GM12878 (cell line): Measurements from ENCODE around the gene TRAPPC3L. TPM values are rescaled to one million over a fixed set of nuclear protein-coding genes. Genes with fewer than 3 reads are reported as not detected.

Source experiments
- ATAC-seq: fragments of 200-7000 bp; cut with Tn5 transposase; 3 replicates; pipeline ENCODE4 v1.9.1; 2020; ENCODE audit warnings: mild to moderate bottlenecking, moderate library complexity
- BruUV-seq: library from RNA; stranded (reverse); fragments of 400-500 nt; replicated peaks from 2 replicates; lab custom pipeline; 2021; lab: Mats Ljungman, UMichigan
- CTCF ChIA-PET: fragments of 300-600 bp; sonication (Branson Sonifier 250); formaldehyde crosslinking; extraction: SDS; loops from one replicate; lab custom pipeline; 2021; ENCODE audit warnings: inconsistent platforms; lab: Yijun Ruan, JAX
- POLR2A ChIA-PET: fragments of 350-600 bp; formaldehyde crosslinking; extraction: SDS; loops from one replicate; lab custom pipeline; 2021; ENCODE audit warnings: inconsistent platforms; lab: Charles Lee
- RAD21 ChIA-PET: fragments of 300-600 bp; sonication (Branson Sonifier 250); formaldehyde crosslinking; loops from one replicate; lab custom pipeline; 2023; ENCODE audit warnings: antibody characterized with exemption; ENCODE audit not compliant: unreplicated experiment; lab: Charles Lee
- SMC1A ChIA-PET: fragments of 300-600 bp; sonication (Branson Sonifier 250); formaldehyde crosslinking; loops from one replicate; lab custom pipeline; 2023; ENCODE audit not compliant: unreplicated experiment, uncharacterized antibody; lab: Charles Lee
- DNase-seq: peaks from one replicate; pipeline ENCODE4 v3.0.0-alpha.2; 2011; ENCODE audit warnings: low read depth, low spot score
- FAIRE-seq: peaks from 3 replicates; lab custom pipeline; 2011; peaks lifted over from hg19 to GRCh38; lab: Jason Lieb, UNC
- H2AFZ ChIP-seq: 2 replicates; pipeline ENCODE4 v1.6.0; 2011; ENCODE audit warnings: low read depth, low read length, control low read depth; ENCODE audit not compliant: control insufficient read depth
- H3K27ac ChIP-seq: 2 replicates; pipeline ENCODE4 v1.5.1; 2011; ENCODE audit warnings: control low read depth; ENCODE audit not compliant: control insufficient read depth, insufficient read depth
- H3K27me3 ChIP-seq, 2 experiments: replicated peaks in 1 of 2; 2 replicates each; pipeline versions ENCODE4 v1.6.0 to v1.6.1; 2011; ENCODE audit warnings: low read length in 1 of 2; ENCODE audit not compliant: control insufficient read depth in 2 of 2, insufficient read depth in 2 of 2
- H3K36me3 ChIP-seq, 2 experiments: 2 replicates each; pipeline ENCODE4 v1.5.1; 2011; ENCODE audit warnings: low read length in 1 of 2; ENCODE audit not compliant: control insufficient read depth in 2 of 2, insufficient read depth in 2 of 2
- H3K4me1 ChIP-seq: 2 replicates; pipeline ENCODE4 v1.6.1; 2011; ENCODE audit warnings: mild to moderate bottlenecking, low read length, moderate library complexity, mixed read lengths; ENCODE audit not compliant: control insufficient read depth, insufficient read depth
- H3K4me2 ChIP-seq: 2 replicates; pipeline ENCODE4 v1.6.0; 2011; ENCODE audit warnings: control low read depth; ENCODE audit not compliant: control insufficient read depth, insufficient read depth
- H3K4me3 ChIP-seq: fragments of 200-600 bp; sonication (generic); 2 replicates; pipeline ENCODE4 v1.5.1; 2016
- H3K79me2 ChIP-seq: 2 replicates; pipeline ENCODE4 v1.6.0; 2011; ENCODE audit warnings: low read length; ENCODE audit not compliant: control insufficient read depth, insufficient read depth
- H3K9ac ChIP-seq: 2 replicates; pipeline ENCODE4 v1.8.0; 2011; ENCODE audit warnings: low read length, control low read depth, mixed read lengths; ENCODE audit not compliant: control insufficient read depth, insufficient read depth
- H3K9me3 ChIP-seq: replicated peaks from 3 replicates; pipeline ENCODE4 v1.5.1; 2011; ENCODE audit warnings: mild to moderate bottlenecking, low read length; ENCODE audit not compliant: control insufficient read depth, insufficient read depth
- H4K20me1 ChIP-seq: 2 replicates; pipeline ENCODE4 v1.6.0; 2011; ENCODE audit not compliant: control insufficient read depth, insufficient read depth
- SRF ChIP-seq, 2 experiments: IDR thresholded peaks; 2 replicates each; pipeline ENCODE4 v1.6.1; 2011; ENCODE audit warnings: low read depth in 2 of 2, low read length in 2 of 2, mild to moderate bottlenecking in 1 of 2, moderate library complexity in 1 of 2
- YY1 ChIP-seq: IDR thresholded peaks from 2 replicates; pipeline ENCODE4 v1.6.1; 2011; ENCODE audit warnings: low read depth, mild to moderate bottlenecking, low read length
- ZNF207 ChIP-seq: fragments of 450-650 bp; IDR thresholded peaks from 2 replicates; pipeline ENCODE4 v1.6.1; 2014; ENCODE audit warnings: antibody characterized with exemption, mild to moderate bottlenecking, borderline replicate concordance
- WGBS: methylation state at CpG from one replicate; pipeline ENCODE4 v1.1.6; 2016; ENCODE audit warnings: low lambda C conversion rate; ENCODE audit not compliant: insufficient replicate concordance, insufficient coverage; ENCODE audit errors: missing lambda C conversion rate; 5-methylcytosine and 5-hydroxymethylcytosine counted together
- in situ Hi-C: fragments of 300-500 bp; cut with MboI; formaldehyde crosslinking; loops from 9 replicates; pipeline ENCODE4 v1.14.3; 2018; ENCODE audit warnings: mixed read lengths
- intact Hi-C: fragments of 100-400 bp; cut with micrococcal nuclease; formaldehyde crosslinking; loops from one replicate; pipeline ENCODE4 v1.14.2; 2022; ENCODE audit not compliant: unreplicated experiment
- polyA plus RNA-seq, 11 experiments: library from polyadenylated mRNA; depleted of rRNA in 4 of 11; unstranded in 6 of 11; stranded (reverse) in 5 of 11; fragments of >200 nt; fragmentation: Nextera tagmentation in 4 of 11; fragmentation: Illumina TruSeq in 1 of 11; extraction: Ambion mirVana in 4 of 11; extraction: Trizol in 1 of 11; gene quantifications; 1 replicate in 1 of 11; 2 replicates in 10 of 11; pipeline versions ENCODE4 v1.2.1 to v1.2.3, GENCODE V29; 2011 to 2016; ENCODE audit warnings: inconsistent platforms in 2 of 11, missing spikeins in 2 of 11, low read depth in 1 of 11
- total RNA-seq, 4 experiments: library from RNA; depleted of rRNA in 3 of 4; stranded (reverse); fragments of >200 nt in 3 of 4; fragmentation: Illumina TruSeq in 1 of 4; extraction: Trizol in 1 of 4; gene quantifications; 2 replicates each; pipeline versions ENCODE4 v1.2.1 to v1.2.3, GENCODE V29; 2013 to 2021
- TF ChIP-seq, protein P1 (sequence below): IDR thresholded peaks from 2 replicates; pipeline ENCODE4 v1.6.1; 2012; ENCODE audit warnings: low read length, inconsistent platforms
- TF ChIP-seq, protein P2 (sequence below): fragments of 450-650 bp; IDR thresholded peaks from 2 replicates; pipeline ENCODE4 v1.6.1; 2017; ENCODE audit warnings: low read depth, mild to moderate bottlenecking, moderate library complexity
- TF ChIP-seq, protein P3 (sequence below): IDR thresholded peaks from 2 replicates; pipeline ENCODE4 v1.6.1; 2012; ENCODE audit warnings: low read depth, low read length, improper control_type of control experiment

Gene TRAPPC3L
- total and polyA plus RNA-seq, 10 of the 15 experiments (the other 5 are each of a cell fraction or from before 2014, with no cell fraction given), result not detected

DNA sequence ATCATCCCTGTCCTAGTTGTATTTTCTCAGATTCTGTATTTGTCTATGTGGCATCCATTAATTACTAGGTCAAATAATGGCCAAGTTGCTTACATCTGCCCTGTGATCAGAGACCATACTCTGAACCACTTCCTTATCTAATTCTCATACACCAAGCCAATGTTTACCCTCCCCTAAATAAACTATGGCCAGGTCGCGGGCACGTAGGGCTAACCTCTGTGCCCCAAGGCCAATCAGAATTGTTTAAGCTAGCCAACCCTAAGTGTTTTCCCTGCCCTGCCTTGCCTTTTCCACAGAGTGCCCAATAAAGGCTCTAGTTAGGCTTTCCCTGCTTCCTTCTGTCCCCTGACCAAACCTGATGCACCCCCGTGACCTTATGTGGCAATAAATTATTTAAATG is 5.3 kb upstream of the TRAPPC3L start:
- Histone ChIP-seq H3K4me3 (no peak overlapping the region), H2AFZ (no peak overlapping the region), H3K27me3 (no peaks in the 10 kb centered on the region), H3K9me3 (no peaks in the 10 kb centered on the region), H3K27ac (no peak overlapping the region), H3K36me3 (no peaks in the 10 kb centered on the region), H3K4me1 (no peaks in the 10 kb centered on the region), H3K79me2 (no peaks in the 10 kb centered on the region), H3K9ac (no peak overlapping the region), H3K4me2 (no peak overlapping the region), H4K20me1 (no peaks in the 10 kb centered on the region)
- FAIRE-seq, result no peak
- POLR2A ChIA-PET, result no interaction called here
- BruUV-seq, result no TSS peak
- TF ChIP-seq SRF (IDR thresholded peaks at IDR 0.05; ENCODE audit: low read depth in 2 of 2, low read length in 2 of 2) (no peak), ZNF207 (no peak), YY1 (no peak)
- TF ChIP-seq, protein P1, sequence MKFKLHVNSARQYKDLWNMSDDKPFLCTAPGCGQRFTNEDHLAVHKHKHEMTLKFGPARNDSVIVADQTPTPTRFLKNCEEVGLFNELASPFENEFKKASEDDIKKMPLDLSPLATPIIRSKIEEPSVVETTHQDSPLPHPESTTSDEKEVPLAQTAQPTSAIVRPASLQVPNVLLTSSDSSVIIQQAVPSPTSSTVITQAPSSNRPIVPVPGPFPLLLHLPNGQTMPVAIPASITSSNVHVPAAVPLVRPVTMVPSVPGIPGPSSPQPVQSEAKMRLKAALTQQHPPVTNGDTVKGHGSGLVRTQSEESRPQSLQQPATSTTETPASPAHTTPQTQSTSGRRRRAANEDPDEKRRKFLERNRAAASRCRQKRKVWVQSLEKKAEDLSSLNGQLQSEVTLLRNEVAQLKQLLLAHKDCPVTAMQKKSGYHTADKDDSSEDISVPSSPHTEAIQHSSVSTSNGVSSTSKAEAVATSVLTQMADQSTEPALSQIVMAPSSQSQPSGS, result no peak
- TF ChIP-seq, protein P2, sequence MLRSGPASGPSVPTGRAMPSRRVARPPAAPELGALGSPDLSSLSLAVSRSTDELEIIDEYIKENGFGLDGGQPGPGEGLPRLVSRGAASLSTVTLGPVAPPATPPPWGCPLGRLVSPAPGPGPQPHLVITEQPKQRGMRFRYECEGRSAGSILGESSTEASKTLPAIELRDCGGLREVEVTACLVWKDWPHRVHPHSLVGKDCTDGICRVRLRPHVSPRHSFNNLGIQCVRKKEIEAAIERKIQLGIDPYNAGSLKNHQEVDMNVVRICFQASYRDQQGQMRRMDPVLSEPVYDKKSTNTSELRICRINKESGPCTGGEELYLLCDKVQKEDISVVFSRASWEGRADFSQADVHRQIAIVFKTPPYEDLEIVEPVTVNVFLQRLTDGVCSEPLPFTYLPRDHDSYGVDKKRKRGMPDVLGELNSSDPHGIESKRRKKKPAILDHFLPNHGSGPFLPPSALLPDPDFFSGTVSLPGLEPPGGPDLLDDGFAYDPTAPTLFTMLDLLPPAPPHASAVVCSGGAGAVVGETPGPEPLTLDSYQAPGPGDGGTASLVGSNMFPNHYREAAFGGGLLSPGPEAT, result no peak
- TF ChIP-seq, protein P3, sequence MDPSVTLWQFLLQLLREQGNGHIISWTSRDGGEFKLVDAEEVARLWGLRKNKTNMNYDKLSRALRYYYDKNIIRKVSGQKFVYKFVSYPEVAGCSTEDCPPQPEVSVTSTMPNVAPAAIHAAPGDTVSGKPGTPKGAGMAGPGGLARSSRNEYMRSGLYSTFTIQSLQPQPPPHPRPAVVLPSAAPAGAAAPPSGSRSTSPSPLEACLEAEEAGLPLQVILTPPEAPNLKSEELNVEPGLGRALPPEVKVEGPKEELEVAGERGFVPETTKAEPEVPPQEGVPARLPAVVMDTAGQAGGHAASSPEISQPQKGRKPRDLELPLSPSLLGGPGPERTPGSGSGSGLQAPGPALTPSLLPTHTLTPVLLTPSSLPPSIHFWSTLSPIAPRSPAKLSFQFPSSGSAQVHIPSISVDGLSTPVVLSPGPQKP, result no peak
- intact Hi-C loops (no loop called here), in situ Hi-C loops (no loop called here)
- CTCF ChIA-PET, result interaction anchor here (1.1 kb wide), 2 partner anchors 17 to 263 kb away, joined by 3 to 4 read pairs; no protein-coding TSS in a partner anchor
- RAD21 ChIA-PET, result no interaction called here
- DNase-seq, result no peak
- SMC1A ChIA-PET, result no interaction called here
- 54% methylated on average over 4 of the region's 4 CpGs for WGBS
- no peak for ATAC-seq
